Measurements from ENCODE around the gene EXOC2.

Gene EXOC2

GRCh38 chr6:513961-514360, 179.0 kb downstream of the EXOC2 start:
- DNase-seq = no peak

- no peak for DNase-seq
These were observed 179.9 kb downstream of the EXOC2 start for GRCh38 chr6:513058-513457.

- no peak for DNase-seq
These were observed 181.3 kb downstream of the EXOC2 start for GRCh38 chr6:511488-512137.

- no peak for DNase-seq
These were observed 183.3 kb downstream of the EXOC2 start for GRCh38 chr6:509676-510075.

GRCh38 chr6:508614-509013, 184.3 kb downstream of the EXOC2 start:
- DNase-seq = no peak

- no peak for DNase-seq
These were observed 184.9 kb downstream of the EXOC2 start for GRCh38 chr6:508006-508405.

GRCh38 chr6:506920-507622, 185.9 kb downstream of the EXOC2 start:
- DNase-seq = no peak

GRCh38 chr6:506508-506907, 186.4 kb downstream of the EXOC2 start:
- DNase-seq = no peak

- DNase-seq = no peak
These were observed 187.6 kb downstream of the EXOC2 start for GRCh38 chr6:505374-505773.

GRCh38 chr6:504446-504980, 188.4 kb downstream of the EXOC2 start:
- no peak for DNase-seq

GRCh38 chr6:503610-504362, 189.2 kb downstream of the EXOC2 start:
- no peak for DNase-seq

- no peak for DNase-seq
These were observed 190.2 kb downstream of the EXOC2 start for GRCh38 chr6:502761-503160.

- peak; percentile 17 to 23 for DNase-seq
These were observed 190.9 kb downstream of the EXOC2 start for GRCh38 chr6:501891-502601.

- no peak for DNase-seq
These were observed 193.3 kb downstream of the EXOC2 start for GRCh38 chr6:499617-500016.

GRCh38 chr6:498795-499231, 194.1 kb downstream of the EXOC2 start:
- DNase-seq = peak in 1 of 2 experiments; percentile 27

- DNase-seq = no peak
These were observed 195.7 kb downstream of the EXOC2 start for GRCh38 chr6:497258-497657.

- no peak for DNase-seq
These were observed 196.3 kb downstream of the EXOC2 start for GRCh38 chr6:496649-497048.

- DNase-seq = no peak
These were observed 198.5 kb downstream of the EXOC2 start for GRCh38 chr6:494394-494793.

GRCh38 chr6:493840-494239, 199.1 kb downstream of the EXOC2 start:
- DNase-seq = no peak

GRCh38 chr6:492816-493414, 200.0 kb downstream of the EXOC2 start:
- DNase-seq = no peak

- no peak for DNase-seq
These were observed 200.8 kb downstream of the EXOC2 start for GRCh38 chr6:492178-492577.

- DNase-seq = no peak
These were observed 201.7 kb downstream of the EXOC2 start for GRCh38 chr6:491233-491632.
